KG1 (cell line): ENCODE data around the gene FRMPD2.
A peak's percentile ranks its signal among the peaks of the same experiment; 100 is the strongest.

Experiments
- DNase-seq: peaks from one replicate; lab custom pipeline; 2025; lab: John Stamatoyannopoulos, UW

The FRMPD2 gene

GRCh38 chr10:48274636-48275035 is at the start of gene FRMPD2:
Gene FRMPD2 (minus strand): TSS chr10:48274696. CDS start chr10:48274567, 129 bp downstream.
- no peak for DNase-seq

- no peak for DNase-seq
These were observed 47.5 kb upstream of the FRMPD2 start for GRCh38 chr10:48322017-48322416.

- no peak for DNase-seq
These were observed 43.0 kb upstream of the FRMPD2 start for GRCh38 chr10:48317321-48317990.

- DNase-seq: no peak
These were observed 41.7 kb upstream of the FRMPD2 start for GRCh38 chr10:48316236-48316635.

GRCh38 chr10:48314107-48314506 is 39.6 kb upstream of the FRMPD2 start:
- DNase-seq: no peak

- no peak for DNase-seq
These were observed 35.3 kb upstream of the FRMPD2 start for GRCh38 chr10:48309711-48310226.

- DNase-seq: no peak
These were observed 33.2 kb upstream of the FRMPD2 start for GRCh38 chr10:48307711-48308018.

- DNase-seq: no peak
These were observed 32.6 kb upstream of the FRMPD2 start for GRCh38 chr10:48306870-48307710.

- peak; percentile 68 for DNase-seq
These were observed 31.9 kb upstream of the FRMPD2 start, which contains the start of gene MAPK8 for GRCh38 chr10:48306265-48306869. Gene MAPK8 (plus strand): TSS chr10:48306677. CDS start chr10:48401661, 94,984 bp downstream.

GRCh38 chr10:48305905-48306264 is 31.4 kb upstream of the FRMPD2 start:
- no peak for DNase-seq

GRCh38 chr10:48302515-48303476 is 28.3 kb upstream of the FRMPD2 start:
- no peak for DNase-seq

- no peak for DNase-seq
These were observed 26.1 kb upstream of the FRMPD2 start for GRCh38 chr10:48300556-48300955.

- DNase-seq: no peak
These were observed 25.2 kb upstream of the FRMPD2 start for GRCh38 chr10:48299692-48300091.

GRCh38 chr10:48299066-48299465 is 24.6 kb upstream of the FRMPD2 start:
- no peak for DNase-seq

GRCh38 chr10:48296576-48297098 is 22.1 kb upstream of the FRMPD2 start:
- no peak for DNase-seq

GRCh38 chr10:48294431-48294830 is 19.9 kb upstream of the FRMPD2 start:
- DNase-seq: no peak

GRCh38 chr10:48292616-48293015 is 18.1 kb upstream of the FRMPD2 start:
- no peak for DNase-seq

GRCh38 chr10:48291190-48291589 is 16.7 kb upstream of the FRMPD2 start:
- no peak for DNase-seq

GRCh38 chr10:48290286-48290685 is 15.8 kb upstream of the FRMPD2 start:
- no peak for DNase-seq

GRCh38 chr10:48289501-48290238 is 15.2 kb upstream of the FRMPD2 start:
- no peak for DNase-seq

GRCh38 chr10:48288661-48289060 is 14.2 kb upstream of the FRMPD2 start:
- no peak for DNase-seq
